HG03103 (cell line): ENCODE measurements around the gene TMTC1.

Source experiments
- ATAC-seq: cut with Tn5 transposase; IDR thresholded peaks from one replicate; pipeline ENCODE4 v1.9.1; 2021; ENCODE audit warnings: low read depth; ENCODE audit not compliant: unreplicated experiment

Gene TMTC1

DNA sequence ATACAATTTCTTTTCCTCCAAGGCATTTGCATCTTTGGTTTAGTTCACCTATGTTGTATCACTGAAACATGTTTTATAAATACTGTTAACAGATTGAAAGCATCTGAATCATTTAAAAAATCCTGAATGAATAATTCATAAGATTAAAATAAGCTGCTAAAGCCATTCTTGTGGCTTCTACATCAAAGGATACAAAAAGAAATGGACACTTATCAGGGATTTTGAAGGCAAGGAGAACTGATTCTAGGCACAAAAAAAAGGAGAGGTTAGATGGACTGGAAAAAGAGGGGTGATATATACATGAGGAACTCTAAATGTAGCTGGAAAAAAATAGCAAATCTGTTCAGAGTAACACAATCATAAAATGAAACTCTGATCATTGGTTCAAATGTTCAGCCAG lies 280.5 kb downstream of the TMTC1 start:
- no peak for ATAC-seq

DNA sequence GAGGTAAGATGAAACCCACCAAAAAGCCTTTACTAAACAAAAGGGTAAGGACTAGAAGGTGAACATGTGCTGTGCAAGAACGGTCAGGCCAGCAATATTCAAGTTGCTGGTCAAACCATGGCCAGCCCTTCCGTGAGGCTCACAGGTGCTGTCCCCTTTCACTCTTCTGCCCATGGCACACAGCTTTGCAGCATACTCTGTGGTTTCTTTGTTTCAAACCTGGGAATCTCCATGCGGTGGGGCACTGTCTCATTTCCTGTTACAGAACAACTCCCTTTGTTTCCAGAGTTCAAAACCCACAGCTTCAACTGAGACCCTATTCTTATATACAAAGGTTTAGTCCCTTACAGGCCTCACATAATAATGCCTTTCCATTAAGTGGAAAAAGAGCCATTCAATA lies 284.5 kb downstream of the TMTC1 start:
- no peak for ATAC-seq

DNA sequence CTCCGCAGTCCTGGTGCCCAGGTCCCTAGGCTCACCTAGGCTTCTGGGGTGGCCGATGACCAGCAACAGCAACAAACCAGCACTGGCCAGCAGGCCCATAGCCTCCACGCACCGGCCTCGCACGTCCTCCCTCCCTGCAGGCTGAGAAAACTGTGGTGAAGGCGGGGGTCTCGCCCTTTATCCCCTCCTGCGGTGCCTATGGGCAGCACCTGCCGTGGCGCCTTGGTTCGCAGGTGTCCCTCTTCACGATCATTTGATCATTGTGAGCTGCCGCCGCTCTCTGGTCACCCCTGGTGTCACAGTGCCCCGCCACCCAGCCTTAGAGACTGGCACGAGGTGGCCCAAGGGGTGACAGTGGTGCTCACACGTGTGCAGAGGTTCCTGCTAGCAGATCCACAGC lies 286.2 kb downstream of the TMTC1 start, which contains the start of gene OVCH1:
TSS of gene OVCH1 (minus strand) at position 99 of the 400 bp plus-strand sequence. CDS start at position 99, 0 bp downstream.
- ATAC-seq: no peak

DNA sequence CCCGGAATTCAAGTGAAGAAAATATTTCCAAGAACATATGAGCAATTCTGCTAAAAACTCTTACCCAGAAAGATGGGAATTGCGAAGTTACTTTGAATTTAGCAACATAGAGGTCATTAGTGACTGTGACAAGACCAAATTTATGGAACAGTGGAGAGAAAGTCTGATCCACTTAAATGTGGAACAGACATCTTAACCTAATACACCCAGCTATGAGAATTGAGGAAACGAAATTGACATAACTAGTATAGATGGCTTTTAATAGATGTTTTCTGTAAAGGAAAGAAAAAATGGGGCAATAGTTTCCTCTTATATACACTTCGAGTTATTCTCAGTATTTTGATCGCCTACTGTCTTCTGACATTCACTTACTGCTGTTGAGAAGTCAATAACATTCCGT lies 290.9 kb downstream of the TMTC1 start:
- no peak for ATAC-seq

DNA sequence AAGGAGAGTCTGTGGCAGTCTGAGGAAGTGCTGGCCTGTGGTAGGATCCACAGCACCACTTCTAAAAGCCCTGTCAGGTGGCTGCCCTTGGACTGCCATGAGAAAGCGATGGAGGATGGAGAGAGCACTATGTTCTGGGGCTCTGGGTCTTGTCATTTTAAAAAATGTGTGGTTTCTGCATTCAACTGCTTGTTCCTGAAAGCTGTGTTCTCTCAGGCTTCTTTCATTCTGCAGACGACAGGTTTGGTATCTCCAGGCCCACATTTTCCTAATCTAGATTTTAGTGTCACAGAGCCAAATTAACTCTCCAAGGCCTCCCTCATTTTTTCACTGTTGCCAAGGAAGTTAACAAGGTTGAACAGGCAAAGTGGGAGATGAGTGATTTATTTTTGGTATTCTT lies 296.8 kb downstream of the TMTC1 start:
- no peak for ATAC-seq

DNA sequence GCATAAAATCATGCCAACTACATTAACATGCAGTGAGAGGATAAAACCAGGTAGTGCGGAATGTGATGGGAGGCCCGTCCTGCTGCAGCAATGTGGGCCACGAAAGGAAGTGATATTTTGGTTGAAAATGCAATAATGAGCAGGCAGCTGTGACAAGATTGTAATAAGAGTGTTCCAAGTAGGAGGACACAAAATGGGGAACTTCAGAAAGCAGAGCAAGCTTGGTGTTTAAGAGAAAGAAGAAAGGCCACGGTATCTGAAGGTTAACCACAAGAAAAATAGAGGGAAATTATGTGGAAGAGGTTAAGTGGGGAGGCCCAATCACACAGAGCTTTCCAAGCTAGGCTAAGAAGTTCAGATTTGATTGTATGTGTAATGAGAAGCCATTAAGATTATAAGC lies 320.5 kb downstream of the TMTC1 start:
- no peak for ATAC-seq

DNA sequence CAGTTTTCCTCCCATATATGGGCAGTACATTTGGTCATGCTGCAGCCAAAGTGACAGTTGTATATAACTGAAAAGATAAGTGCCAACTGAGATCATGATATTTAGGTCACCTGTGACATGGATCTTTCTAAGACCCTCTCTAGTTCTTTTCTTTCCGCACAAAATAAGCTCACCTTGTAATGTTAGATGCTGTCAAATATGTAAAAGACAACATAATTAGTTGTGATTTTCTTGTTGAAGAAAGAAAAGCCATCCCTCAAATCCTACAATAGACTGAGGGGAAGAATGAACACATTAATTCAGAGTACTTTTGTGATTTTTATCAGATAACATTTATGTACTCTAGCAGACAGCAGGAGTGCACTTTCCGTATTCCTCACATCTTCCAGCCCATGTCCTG lies 323.7 kb downstream of the TMTC1 start:
- ATAC-seq: no peak

DNA sequence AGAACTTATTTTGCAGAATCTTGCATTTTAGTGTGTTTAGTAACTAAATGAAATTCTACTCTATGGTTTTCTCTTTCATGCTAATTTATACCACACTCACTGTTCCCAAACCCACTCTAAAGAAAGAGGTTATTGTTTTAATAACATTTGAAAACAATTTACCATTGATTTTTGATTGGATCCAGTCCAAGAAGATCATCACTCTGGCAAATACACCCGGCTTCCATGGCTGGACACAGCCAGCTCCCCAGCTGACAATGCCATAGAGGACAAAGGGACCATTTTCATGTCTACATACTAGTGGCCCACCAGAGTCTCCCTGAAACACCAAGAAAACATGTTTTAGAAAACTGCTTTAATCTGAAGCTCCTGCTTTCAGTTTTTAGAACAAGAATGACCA lies 328.7 kb downstream of the TMTC1 start:
- no peak for ATAC-seq

DNA sequence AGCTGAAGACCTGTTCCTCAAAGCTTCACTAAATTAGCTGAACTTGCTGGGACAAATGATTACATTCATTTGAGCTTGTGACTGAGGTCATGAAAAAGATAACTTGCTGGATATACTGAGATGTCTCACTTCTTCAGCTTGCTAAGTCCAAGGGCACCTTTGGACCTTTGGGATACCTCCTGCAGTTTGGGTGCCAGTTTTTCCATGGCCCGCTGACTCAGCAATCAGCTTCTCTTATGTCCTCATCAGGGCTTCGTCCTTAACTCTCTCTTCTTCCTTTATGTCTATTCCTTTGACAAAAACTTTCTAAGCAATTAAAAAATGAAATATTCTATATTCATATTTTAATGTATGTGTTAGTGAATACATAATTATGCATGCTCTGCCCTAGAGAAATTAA lies 331.9 kb downstream of the TMTC1 start:
- no peak for ATAC-seq
